Measurements from ENCODE around the gene CMIP.
"Not testable (repeated sequence)": the region's sequence is repeated elsewhere in the genome, so short reads cannot be mapped to it uniquely, and the experiment has no call there.

Gene CMIP

DNA sequence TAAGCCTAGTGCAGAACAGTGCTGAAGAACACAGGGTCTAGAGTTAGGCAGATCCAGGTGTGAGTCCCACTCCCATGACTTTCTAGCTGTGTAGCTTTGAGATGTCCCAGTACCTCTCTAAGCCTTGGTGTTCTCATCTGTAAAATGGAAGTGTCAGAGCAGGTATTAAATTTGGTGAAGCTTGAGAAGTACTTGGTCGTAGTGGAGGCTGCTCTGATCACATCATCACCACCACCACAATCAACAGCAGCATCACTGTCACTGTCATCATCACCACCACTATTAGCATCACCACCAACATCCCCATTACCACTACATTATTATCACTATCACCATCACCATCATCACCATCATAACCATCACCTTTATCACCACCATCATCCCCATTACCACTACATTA lies 132.1 kb downstream of the CMIP start:
- Histone ChIP-seq H3K4ac (ENCODE audit: low read depth, low read length) (no peak overlapping the region), H3K18ac (ENCODE audit: low read length) (no peak overlapping the region), H3K4me3 (ENCODE audit: low read depth, low read length) (no peak overlapping the region), H2BK12ac (ENCODE audit: low read length) (no peak overlapping the region), H3K4me2 (ENCODE audit: low read length) (no peak overlapping the region), H3K23ac (ENCODE audit: low read length) (no peak overlapping the region), H3K4me1 (ENCODE audit: control insufficient read depth in 1 of 2, insufficient read depth in 2 of 2, low read length in 2 of 2) (peaks cover 21 to 25% of the 10 kb centered on the region in 2 experiments), H4K12ac (ENCODE audit: low read depth, low read length) (no peak overlapping the region), H3K9ac (ENCODE audit: low read length) (no peak overlapping the region), H3K79me2 (ENCODE audit: control insufficient read depth, insufficient read depth, low read length, poor library complexity) (peaks cover 2% of the 10 kb centered on the region), H3K27me3 (ENCODE audit: insufficient read depth, low read length) (no peaks in the 10 kb centered on the region), H4K8ac (ENCODE audit: low read depth, low read length) (no peak overlapping the region), H3K14ac (ENCODE audit: low read length) (no peak overlapping the region), H2AK5ac (ENCODE audit: low read length) (no peak overlapping the region), H3K36me3 (ENCODE audit: control insufficient read depth in 1 of 2, insufficient read depth in 2 of 2, low read length in 2 of 2) (peaks cover 0 to 3% of the 10 kb centered on the region in 2 experiments), H3K79me1 (ENCODE audit: low read length) (peaks cover 7% of the 10 kb centered on the region), H3K27ac (ENCODE audit: low read depth, low read length) (no peak overlapping the region), H2BK120ac (ENCODE audit: insufficient read depth, low read length, poor library complexity) (no peak overlapping the region), H3K9me3 (ENCODE audit: insufficient read depth, low read depth, low read length) (no peaks in the 10 kb centered on the region), H2BK5ac (ENCODE audit: low read depth, low read length, poor library complexity) (no peak overlapping the region), H4K91ac (ENCODE audit: low read depth, low read length) (no peak overlapping the region), H2AFZ (ENCODE audit: insufficient read depth, low read length, poor library complexity) (no peak overlapping the region)
- DNase-seq: peak in 1 of 2 donors; percentile 54
- no CpG with 5 or more reads among the region's 1 CpG for WGBS (ENCODE audit: extremely low coverage, insufficient coverage, insufficient read length)

DNA sequence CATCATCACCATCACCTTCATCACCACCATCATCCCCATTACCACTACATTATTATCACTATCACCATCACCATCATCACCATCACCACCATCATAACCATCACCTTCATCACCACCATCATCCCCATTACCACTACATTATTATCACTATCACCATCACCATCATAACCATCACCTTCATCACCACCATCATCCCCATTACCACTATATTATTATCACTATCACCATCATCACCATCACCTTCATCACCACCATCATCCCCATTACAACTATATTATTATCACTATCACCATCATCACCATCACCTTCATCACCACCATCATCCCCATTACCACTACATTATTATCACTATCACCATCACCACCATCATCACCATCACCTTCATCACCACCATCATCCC lies 132.7 kb downstream of the CMIP start:
- H3K4me1 ChIP-seq (ENCODE audit: control insufficient read depth in 1 of 2, insufficient read depth in 2 of 2, low read length in 2 of 2): peaks cover 24 to 31% of the 10 kb centered on the region in 2 experiments
- not testable (repeated sequence) for H4K8ac ChIP-seq (ENCODE audit: low read depth, low read length); H3K9me3 ChIP-seq (ENCODE audit: insufficient read depth, low read depth, low read length); H3K23ac ChIP-seq (ENCODE audit: low read length); H3K18ac ChIP-seq (ENCODE audit: low read length); H3K27ac ChIP-seq (ENCODE audit: low read depth, low read length); H3K4me3 ChIP-seq (ENCODE audit: low read depth, low read length); H3K9ac ChIP-seq (ENCODE audit: low read length); H4K12ac ChIP-seq (ENCODE audit: low read depth, low read length); H3K4me2 ChIP-seq (ENCODE audit: low read length); H2BK120ac ChIP-seq (ENCODE audit: insufficient read depth, low read length, poor library complexity); H2BK12ac ChIP-seq (ENCODE audit: low read length); H3K4ac ChIP-seq (ENCODE audit: low read depth, low read length); H3K36me3 ChIP-seq (ENCODE audit: control insufficient read depth in 1 of 2, insufficient read depth in 2 of 2, low read length in 2 of 2); H2AFZ ChIP-seq (ENCODE audit: insufficient read depth, low read length, poor library complexity); H3K14ac ChIP-seq (ENCODE audit: low read length); H3K79me1 ChIP-seq (ENCODE audit: low read length); H2AK5ac ChIP-seq (ENCODE audit: low read length); H3K79me2 ChIP-seq (ENCODE audit: control insufficient read depth, insufficient read depth, low read length, poor library complexity); H4K91ac ChIP-seq (ENCODE audit: low read depth, low read length); DNase-seq; H2BK5ac ChIP-seq (ENCODE audit: low read depth, low read length, poor library complexity); H3K27me3 ChIP-seq (ENCODE audit: insufficient read depth, low read length)

DNA sequence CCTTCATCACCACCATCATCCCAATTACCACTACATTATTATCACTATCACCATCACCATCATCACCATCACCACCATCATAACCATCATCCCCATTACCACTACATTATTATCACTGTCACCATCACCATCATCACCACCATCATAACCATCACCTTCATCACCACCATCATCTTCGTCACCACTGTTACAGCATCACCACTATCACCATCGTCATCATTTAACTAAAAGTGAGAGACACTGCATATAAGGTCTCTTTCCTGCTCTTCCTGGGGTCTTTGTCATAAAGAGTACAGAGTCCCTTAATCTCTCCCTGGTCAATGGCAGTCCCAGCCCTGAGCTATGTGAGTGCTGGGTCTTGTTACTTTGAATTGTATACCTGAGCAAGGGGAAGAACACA lies 133.5 kb downstream of the CMIP start:
- no peak overlapping the region for H2BK12ac ChIP-seq (ENCODE audit: low read length)
- peaks cover 27 to 36% of the 10 kb centered on the region in 2 experiments for H3K4me1 ChIP-seq (ENCODE audit: control insufficient read depth in 1 of 2, insufficient read depth in 2 of 2, low read length in 2 of 2)
- H3K27ac ChIP-seq (ENCODE audit: low read depth, low read length): no peak overlapping the region
- H3K9me3 ChIP-seq (ENCODE audit: insufficient read depth, low read depth, low read length): no peaks in the 10 kb centered on the region
- no peak overlapping the region for H3K9ac ChIP-seq (ENCODE audit: low read length)
- no peak overlapping the region for H4K8ac ChIP-seq (ENCODE audit: low read depth, low read length)
- H3K18ac ChIP-seq (ENCODE audit: low read length): no peak overlapping the region
- WGBS (ENCODE audit: extremely low coverage, insufficient coverage, insufficient read length): no CpG with 5 or more reads among the region's 2 CpGs
- H3K79me2 ChIP-seq (ENCODE audit: control insufficient read depth, insufficient read depth, low read length, poor library complexity): peaks cover 4% of the 10 kb centered on the region
- H3K27me3 ChIP-seq (ENCODE audit: insufficient read depth, low read length): no peaks in the 10 kb centered on the region
- H3K4ac ChIP-seq (ENCODE audit: low read depth, low read length): no peak overlapping the region
- no peak overlapping the region for H3K4me3 ChIP-seq (ENCODE audit: low read depth, low read length)
- no peak overlapping the region for H3K23ac ChIP-seq (ENCODE audit: low read length)
- no peak overlapping the region for H3K4me2 ChIP-seq (ENCODE audit: low read length)
- H2BK120ac ChIP-seq (ENCODE audit: insufficient read depth, low read length, poor library complexity): no peak overlapping the region
- peaks cover 0 to 5% of the 10 kb centered on the region in 2 experiments for H3K36me3 ChIP-seq (ENCODE audit: control insufficient read depth in 1 of 2, insufficient read depth in 2 of 2, low read length in 2 of 2)
- no peak overlapping the region for H2AFZ ChIP-seq (ENCODE audit: insufficient read depth, low read length, poor library complexity)
- no peak overlapping the region for H2BK5ac ChIP-seq (ENCODE audit: low read depth, low read length, poor library complexity)
- H3K14ac ChIP-seq (ENCODE audit: low read length): no peak overlapping the region
- peak in 1 of 2 donors; percentile 48 for DNase-seq
- H4K91ac ChIP-seq (ENCODE audit: low read depth, low read length): no peak overlapping the region
- H2AK5ac ChIP-seq (ENCODE audit: low read length): no peak overlapping the region
- H4K12ac ChIP-seq (ENCODE audit: low read depth, low read length): no peak overlapping the region
- H3K79me1 ChIP-seq (ENCODE audit: low read length): peaks cover 8% of the 10 kb centered on the region

DNA sequence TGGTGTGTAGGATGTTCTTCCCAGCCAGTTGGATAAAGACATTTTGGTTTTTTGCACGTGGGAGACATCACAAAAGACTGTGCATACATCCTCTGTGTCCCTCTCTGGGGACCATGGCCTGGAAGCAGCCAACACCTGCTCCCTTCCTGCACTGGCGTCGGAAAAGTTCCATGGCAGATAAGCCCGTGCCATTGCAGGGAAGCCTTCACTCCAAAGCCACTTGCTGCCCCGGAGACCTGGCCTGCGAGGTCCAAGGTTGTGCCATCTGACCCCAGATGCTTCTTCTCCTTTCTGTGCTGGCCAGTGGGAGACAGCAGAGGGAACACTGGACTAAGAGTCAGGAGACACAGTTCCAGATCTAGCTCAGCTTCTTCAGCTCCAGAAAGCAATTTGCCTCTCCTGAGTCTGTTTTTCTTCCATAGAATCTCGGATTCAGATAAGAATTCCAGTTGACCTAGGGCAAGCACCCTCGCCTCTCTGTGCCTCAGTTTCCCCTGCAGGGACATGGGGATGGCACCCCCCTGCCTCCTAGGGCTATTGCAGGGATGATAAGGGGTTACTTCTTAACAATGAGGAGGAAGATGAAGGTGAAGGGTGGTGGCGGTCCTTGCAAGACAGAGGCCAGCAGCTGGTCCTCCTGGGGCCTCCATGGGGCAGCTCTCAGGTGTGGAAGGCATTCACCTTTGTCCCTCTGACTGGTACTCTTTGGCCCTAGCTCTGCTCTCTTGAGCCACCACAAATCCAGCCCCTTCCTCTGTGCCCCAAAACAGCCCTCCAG lies 134.2 kb downstream of the CMIP start:
- Histone ChIP-seq H3K23ac (ENCODE audit: low read length) (no peak overlapping the region), H4K12ac (ENCODE audit: low read depth, low read length) (no peak overlapping the region), H3K14ac (ENCODE audit: low read length) (peak overlapping the region; percentile 18), H3K9ac (ENCODE audit: low read length) (no peak overlapping the region), H3K79me1 (ENCODE audit: low read length) (peaks cover 13% of the 10 kb centered on the region), H2BK12ac (ENCODE audit: low read length) (no peak overlapping the region), H2BK120ac (ENCODE audit: insufficient read depth, low read length, poor library complexity) (no peak overlapping the region), H4K8ac (ENCODE audit: low read depth, low read length) (no peak overlapping the region), H2AFZ (ENCODE audit: insufficient read depth, low read length, poor library complexity) (no peak overlapping the region), H2AK5ac (ENCODE audit: low read length) (no peak overlapping the region), H4K91ac (ENCODE audit: low read depth, low read length) (no peak overlapping the region), H3K4me2 (ENCODE audit: low read length) (no peak overlapping the region), H3K36me3 (ENCODE audit: control insufficient read depth in 1 of 2, insufficient read depth in 2 of 2, low read length in 2 of 2) (peaks cover under 1 to 5% of the 10 kb centered on the region in 2 experiments), H3K4me1 (ENCODE audit: control insufficient read depth in 1 of 2, insufficient read depth in 2 of 2, low read length in 2 of 2) (peaks cover 28 to 39% of the 10 kb centered on the region in 2 experiments), H2BK5ac (ENCODE audit: low read depth, low read length, poor library complexity) (no peak overlapping the region), H3K4me3 (ENCODE audit: low read depth, low read length) (no peak overlapping the region), H3K4ac (ENCODE audit: low read depth, low read length) (peak overlapping the region; percentile 43), H3K79me2 (ENCODE audit: control insufficient read depth, insufficient read depth, low read length, poor library complexity) (peaks cover 5% of the 10 kb centered on the region), H3K27me3 (ENCODE audit: insufficient read depth, low read length) (no peaks in the 10 kb centered on the region), H3K9me3 (ENCODE audit: insufficient read depth, low read depth, low read length) (no peaks in the 10 kb centered on the region), H3K27ac (ENCODE audit: low read depth, low read length) (no peak overlapping the region), H3K18ac (ENCODE audit: low read length) (peak overlapping the region; percentile 43)
- DNase-seq: no peak
- no CpG with 5 or more reads among the region's 9 CpGs for WGBS (ENCODE audit: extremely low coverage, insufficient coverage, insufficient read length)

Data from trophoblast cell (in vitro differentiated cells and primary cell).